Mesodermal cell (in vitro differentiated cells): Measurements from ENCODE around the gene BMP6.

Experiments used
- H3K27ac ChIP-seq: 2 replicates; pipeline ENCODE4 v1.7.0; 2013; ENCODE audit warnings: mild to moderate bottlenecking, low read depth, low read length, moderate library complexity; ENCODE audit not compliant: severe bottlenecking
- H3K36me3 ChIP-seq: 2 replicates; pipeline ENCODE4 v1.7.1; 2013; ENCODE audit warnings: mild to moderate bottlenecking, low read length, moderate library complexity; ENCODE audit not compliant: control insufficient read depth, insufficient read depth
- H3K4me1 ChIP-seq: one replicate; pipeline ENCODE4 v1.7.1; 2013; ENCODE audit warnings: mild to moderate bottlenecking, low read length; ENCODE audit not compliant: insufficient read depth, control insufficient read depth, poor library complexity, severe bottlenecking
- H3K4me3 ChIP-seq: 2 replicates; pipeline ENCODE4 v1.7.0; 2013; ENCODE audit warnings: low read length, control low read depth, mild to moderate bottlenecking; ENCODE audit not compliant: insufficient read depth, poor library complexity, severe bottlenecking; ENCODE audit errors: extremely low read depth
- H3K9me3 ChIP-seq: 2 replicates; pipeline ENCODE4 v1.7.1; 2013; ENCODE audit warnings: mild to moderate bottlenecking, low read length, moderate library complexity; ENCODE audit not compliant: control insufficient read depth
- WGBS, 2 experiments: methylation state at CpG; one replicate each; pipeline ENCODE4 v1.1.5; 2013; ENCODE audit warnings: missing lambda C conversion rate in 2 of 2; ENCODE audit not compliant: insufficient coverage in 2 of 2; 5-methylcytosine and 5-hydroxymethylcytosine counted together

The BMP6 gene

DNA sequence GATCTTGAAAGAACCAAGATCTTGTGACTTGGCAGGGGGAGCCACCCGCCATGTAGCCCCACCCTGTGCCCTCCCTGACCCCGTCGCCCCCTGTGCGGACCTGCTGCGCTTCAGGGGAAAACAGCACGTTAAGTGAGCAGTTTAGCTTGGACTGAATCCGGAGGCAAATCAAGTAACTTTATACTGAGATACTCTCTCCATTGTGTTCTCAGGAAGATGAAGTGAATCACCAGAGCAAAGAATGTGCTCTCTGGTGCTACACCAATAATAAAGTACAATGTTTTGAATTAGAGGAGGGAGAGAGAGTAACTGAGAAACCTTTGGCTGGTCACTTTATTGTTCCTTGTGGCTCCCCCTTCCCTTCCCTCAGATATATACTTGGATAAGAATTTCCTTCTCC, 101.2 kb downstream of the BMP6 start:
- Histone ChIP-seq H3K36me3 (peaks cover 22% of the 10 kb centered on the region), H3K9me3 (no peaks in the 10 kb centered on the region), H3K4me3 (no peak overlapping the region), H3K27ac (no peak overlapping the region), H3K4me1 (peaks cover 12% of the 10 kb centered on the region)
- 84 to 87% methylated on average over 5 of the region's 7 CpGs for WGBS, 2 experiments

DNA sequence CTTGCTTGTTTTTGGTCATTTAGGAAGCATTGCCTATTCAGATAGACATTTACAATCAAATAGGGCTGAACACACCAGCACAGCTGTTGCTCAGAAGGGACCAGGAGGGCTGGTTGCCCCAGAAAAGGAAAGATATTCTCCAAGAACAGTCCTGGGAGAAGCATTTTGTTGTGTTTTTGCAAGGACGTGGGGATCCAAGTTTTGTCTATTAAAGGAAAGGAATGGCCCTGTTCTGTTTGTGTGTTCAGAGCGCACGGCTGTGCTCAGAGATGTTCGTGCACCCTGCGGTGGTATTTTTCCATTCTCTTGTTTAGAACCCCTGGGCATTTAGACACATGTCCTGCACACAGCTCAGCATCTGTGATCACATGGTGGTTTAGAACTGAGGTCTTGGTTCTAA, 102.2 kb downstream of the BMP6 start:
- Histone ChIP-seq H3K4me1 (peaks cover 12% of the 10 kb centered on the region), H3K9me3 (no peaks in the 10 kb centered on the region), H3K27ac (no peak overlapping the region), H3K36me3 (peaks cover 22% of the 10 kb centered on the region), H3K4me3 (no peak overlapping the region)
- 87 to 92% methylated on average over 5 of the region's 5 CpGs for WGBS, 2 experiments

DNA sequence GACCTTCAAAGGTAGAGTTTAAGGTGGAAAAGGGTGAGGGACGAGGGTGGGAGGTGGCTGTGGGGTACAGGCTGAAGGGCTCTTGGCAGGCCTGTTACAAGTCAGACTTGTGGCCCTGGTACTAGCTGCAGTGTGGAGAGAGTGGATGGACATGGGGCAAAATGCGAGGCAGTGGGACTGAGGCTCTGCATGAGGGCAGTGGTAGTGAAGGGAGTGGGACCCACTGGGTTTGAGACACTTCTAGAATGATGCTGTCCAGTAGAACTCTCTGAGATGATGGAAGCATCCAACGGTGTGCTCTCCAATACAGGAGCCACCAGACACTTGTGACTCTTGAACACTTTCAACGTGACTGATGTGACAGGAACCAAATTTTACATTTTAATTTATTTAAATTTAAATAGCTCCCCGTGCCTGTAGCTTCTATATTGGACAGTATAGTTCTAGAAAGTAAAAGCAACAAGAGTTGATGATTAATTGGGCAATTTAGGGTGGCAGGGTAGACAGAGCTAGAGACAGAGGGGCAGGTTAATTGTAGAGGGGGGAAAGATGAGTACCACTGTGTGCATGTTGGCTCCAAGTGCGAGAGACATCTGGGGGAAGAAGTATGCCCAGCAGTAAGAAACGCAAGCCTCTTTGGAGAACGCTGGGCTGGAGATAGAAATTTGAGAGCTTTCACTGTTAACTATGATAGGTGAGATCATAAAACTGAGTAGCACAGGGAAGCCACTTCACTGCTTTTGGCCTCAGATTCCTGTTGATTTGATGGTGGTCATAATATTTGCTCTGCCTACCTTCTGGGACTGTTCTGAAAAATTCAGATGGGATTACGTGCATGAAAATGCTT, 107.2 kb downstream of the BMP6 start:
- no peaks in the 10 kb centered on the region for H3K9me3 ChIP-seq
- no peak overlapping the region for H3K27ac ChIP-seq
- no peaks in the 10 kb centered on the region for H3K4me1 ChIP-seq
- no peak overlapping the region for H3K4me3 ChIP-seq
- 90 to 98% methylated on average over 4 to 5 of the region's 9 CpGs for WGBS, 2 experiments
- H3K36me3 ChIP-seq, result peaks cover 22% of the 10 kb centered on the region

DNA sequence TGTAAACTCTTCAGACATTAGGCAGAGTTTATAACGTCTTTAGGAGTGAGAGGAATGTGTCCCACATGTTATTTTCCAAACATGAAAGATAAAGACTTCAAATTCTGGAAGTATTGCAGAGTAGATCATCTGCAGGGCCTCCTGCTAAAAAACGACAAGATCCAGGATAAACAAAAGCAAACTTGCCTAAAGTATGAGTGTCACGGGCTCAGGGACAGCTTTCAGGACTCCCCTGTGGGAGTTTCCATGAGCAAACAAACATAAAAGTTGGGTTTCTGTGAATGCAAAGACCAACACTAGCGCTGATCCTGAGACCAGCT, 107.8 kb downstream of the BMP6 start:
- Histone ChIP-seq H3K27ac (no peak overlapping the region), H3K4me3 (no peak overlapping the region), H3K9me3 (no peaks in the 10 kb centered on the region), H3K36me3 (peaks cover 22% of the 10 kb centered on the region), H3K4me1 (no peaks in the 10 kb centered on the region)
- WGBS, 2 experiments, result 80 to 95% methylated on average over 3 to 4 of the region's 4 CpGs

DNA sequence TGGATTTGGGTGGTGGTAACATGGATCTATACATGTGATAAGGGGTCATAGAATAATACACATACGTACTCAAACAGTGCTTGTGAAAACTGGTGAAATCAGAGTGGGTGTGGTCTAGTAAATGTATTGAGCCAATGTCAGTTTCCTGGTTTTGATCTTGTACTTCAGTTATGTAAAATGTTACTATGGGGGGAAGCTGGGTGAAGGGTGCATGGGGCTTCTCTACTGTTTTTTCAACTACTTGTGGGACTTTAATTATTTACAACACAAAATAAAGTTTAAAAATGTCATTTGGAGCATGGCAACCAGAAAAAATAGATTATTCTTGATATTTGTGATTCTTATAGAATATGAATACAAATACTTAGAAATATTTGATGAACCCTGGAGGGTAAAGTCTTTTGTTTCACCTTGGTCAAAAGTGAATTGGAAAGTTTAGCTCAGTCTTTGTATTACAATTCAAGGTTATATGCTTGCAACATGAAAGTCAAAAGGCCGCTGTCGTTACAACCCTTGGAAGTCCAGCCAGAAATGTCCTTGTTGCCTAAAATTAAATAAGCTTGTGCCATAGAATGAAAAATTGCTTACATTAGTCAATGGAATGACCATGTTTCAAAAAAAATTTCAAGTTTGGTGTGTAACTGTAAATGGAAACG, 110.6 kb downstream of the BMP6 start:
- 100% methylated on average over 2 to 3 of the region's 4 CpGs for WGBS, 2 experiments
- Histone ChIP-seq H3K36me3 (peaks cover 3% of the 10 kb centered on the region), H3K4me1 (no peaks in the 10 kb centered on the region), H3K9me3 (no peaks in the 10 kb centered on the region), H3K4me3 (no peak overlapping the region), H3K27ac (no peak overlapping the region)

DNA sequence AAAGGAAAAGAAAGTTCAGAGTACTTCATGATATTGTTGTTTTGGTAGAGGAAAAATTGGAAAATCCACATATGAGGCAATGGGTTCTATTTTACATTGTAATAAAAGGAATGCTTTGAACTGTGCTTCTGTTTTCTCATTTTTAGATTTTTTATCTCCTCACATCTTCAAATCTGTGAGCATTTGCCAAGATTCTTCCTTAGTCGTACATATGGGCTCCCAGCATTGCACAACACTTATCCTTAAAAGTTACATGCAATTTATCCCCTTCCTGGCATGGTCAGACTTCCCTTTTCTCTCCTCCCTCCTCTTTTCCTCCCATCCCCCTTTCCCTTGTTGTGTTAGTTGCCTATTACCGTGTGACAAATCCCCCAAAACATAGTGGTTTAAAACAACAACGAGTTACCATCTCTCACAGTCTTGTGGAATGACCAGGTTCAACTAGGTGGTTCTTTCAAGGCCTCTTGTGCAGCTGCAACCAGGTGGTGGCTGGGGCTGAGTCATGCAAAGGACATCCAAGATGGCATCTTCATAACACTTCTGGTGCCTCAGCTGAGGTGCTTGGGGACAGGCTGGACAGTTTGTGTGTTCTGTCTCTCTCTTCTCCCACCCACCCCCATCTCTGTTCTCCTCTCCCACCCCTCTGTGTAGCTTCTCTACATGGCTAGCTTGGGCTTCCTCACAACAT, 116.0 kb downstream of the BMP6 start:
- Histone ChIP-seq H3K4me3 (no peak overlapping the region), H3K36me3 (peaks cover 14% of the 10 kb centered on the region), H3K4me1 (no peaks in the 10 kb centered on the region), H3K9me3 (no peaks in the 10 kb centered on the region), H3K27ac (no peak overlapping the region)
- WGBS, 2 experiments, result 87 to 100% methylated on average over 1 to 3 of the region's 3 CpGs

DNA sequence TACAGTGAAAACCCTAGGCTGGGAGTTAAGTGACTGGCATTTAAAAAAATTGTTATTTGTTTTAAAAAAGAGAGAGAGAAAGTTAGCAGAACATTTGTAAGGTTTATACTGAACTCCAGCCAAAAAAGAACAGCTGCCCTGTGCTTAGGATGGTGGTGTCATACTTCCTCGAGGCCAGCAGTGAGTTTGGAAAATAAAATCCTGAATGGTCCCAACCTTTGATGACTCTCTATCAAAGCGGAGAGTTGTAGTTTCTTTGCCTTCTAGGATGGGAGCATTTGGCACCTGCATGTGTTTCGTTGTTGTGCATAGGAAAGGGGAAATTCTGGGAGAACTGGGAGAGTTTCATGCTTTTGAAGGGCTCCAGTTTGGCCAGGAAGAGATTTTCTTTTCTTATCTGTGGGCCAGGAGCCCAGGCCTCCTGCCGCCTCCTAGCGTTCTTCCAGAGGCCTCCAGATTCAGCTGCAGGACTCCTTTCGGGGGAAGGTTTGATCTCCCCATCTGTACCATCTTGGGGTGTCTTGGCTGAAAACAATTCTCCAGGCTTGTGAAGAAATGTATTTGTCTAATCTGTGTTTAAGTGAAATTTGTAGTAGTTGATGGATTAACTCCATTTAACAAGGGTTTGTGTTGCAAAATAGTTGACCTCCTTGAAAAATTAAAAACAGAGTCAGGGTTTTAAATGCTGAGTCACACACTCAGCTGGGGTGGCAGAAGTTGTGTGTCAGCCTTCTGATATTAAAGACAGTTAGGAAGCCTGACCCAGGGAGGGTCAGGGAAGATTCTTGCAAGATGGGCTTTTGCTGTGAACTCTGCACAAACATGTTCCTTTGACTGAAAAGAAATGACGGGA, 121.3 kb downstream of the BMP6 start:
- Histone ChIP-seq H3K4me3 (no peak overlapping the region), H3K4me1 (no peaks in the 10 kb centered on the region), H3K9me3 (peaks cover 11% of the 10 kb centered on the region), H3K27ac (peak overlapping the region; percentile 42), H3K36me3 (peaks cover 33% of the 10 kb centered on the region)
- 84 to 89% methylated on average over 5 to 6 of the region's 7 CpGs for WGBS, 2 experiments

DNA sequence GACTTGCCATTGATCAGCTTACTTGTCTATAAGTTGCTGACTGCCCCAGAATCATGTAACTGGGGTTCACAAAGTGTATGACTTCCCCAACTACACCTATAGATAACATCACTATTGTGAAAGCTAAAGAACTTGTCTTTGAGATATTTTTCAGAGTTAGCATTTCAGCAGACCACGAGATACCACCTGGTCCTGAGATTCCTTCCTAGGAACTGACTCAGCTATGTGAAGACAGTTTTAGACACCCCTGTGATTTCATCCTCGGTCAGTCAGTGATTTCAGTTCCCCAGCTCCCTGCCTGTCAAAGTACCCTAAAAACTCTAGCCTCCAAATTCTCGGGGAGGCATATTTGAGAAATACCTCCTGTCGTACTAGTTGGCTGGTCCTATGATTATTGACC, 122.3 kb downstream of the BMP6 start:
- WGBS, 2 experiments, result 78 to 95% methylated on average over 3 to 4 of the region's 4 CpGs

DNA sequence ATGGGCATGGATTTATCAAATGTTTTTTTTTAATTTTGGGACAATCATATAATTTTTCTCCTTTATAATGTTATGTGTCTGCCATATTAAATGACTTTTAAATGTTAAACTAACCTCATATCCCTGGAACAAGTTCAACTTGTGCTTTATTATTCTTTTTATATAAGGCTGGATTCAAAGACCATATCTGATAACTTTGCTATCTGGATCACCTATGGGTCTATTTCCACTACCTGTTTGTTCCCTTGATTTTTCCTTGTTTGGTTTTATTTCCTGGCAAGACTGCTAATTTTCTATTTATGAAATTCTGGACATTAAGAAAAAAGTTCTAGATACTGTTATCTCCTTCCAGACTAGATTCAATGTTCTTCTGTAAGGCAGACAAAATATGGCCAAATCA, 125.9 kb downstream of the BMP6 start:
- no peaks in the 10 kb centered on the region for H3K4me1 ChIP-seq
- peaks cover 27% of the 10 kb centered on the region for H3K36me3 ChIP-seq
- H3K9me3 ChIP-seq, result peaks cover 16% of the 10 kb centered on the region
- no peak overlapping the region for H3K4me3 ChIP-seq
- no peak overlapping the region for H3K27ac ChIP-seq

More for the DNA sequence above, 122.3 kb downstream of the BMP6 start:
- H3K4me1 ChIP-seq, result no peaks in the 10 kb centered on the region
- H3K27ac ChIP-seq, result no peak overlapping the region
- H3K9me3 ChIP-seq, result peaks cover 16% of the 10 kb centered on the region
- no peak overlapping the region for H3K4me3 ChIP-seq
- H3K36me3 ChIP-seq, result peaks cover 32% of the 10 kb centered on the region

DNA sequence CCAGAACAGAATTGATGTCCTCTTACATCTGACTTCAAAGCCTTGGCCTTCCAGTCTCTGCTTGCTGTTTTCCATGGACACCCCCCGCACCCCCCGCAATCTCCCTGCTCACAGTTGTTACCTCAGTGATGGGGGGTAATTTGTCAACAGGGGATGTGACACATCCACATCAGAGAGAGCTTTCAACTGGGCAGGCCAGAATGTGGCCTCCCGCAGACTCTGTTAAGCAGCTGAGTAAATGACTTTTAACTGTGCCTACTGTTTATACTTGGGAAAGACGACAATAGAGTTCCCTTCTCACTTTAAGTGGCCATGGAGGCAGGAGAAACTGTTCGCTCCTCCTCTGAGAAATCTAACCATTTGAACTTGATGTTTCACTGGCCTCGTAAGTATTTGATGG, 133.7 kb downstream of the BMP6 start:
- Histone ChIP-seq H3K4me1 (no peaks in the 10 kb centered on the region), H3K4me3 (no peak overlapping the region), H3K27ac (no peak overlapping the region), H3K36me3 (peaks cover 24% of the 10 kb centered on the region), H3K9me3 (no peaks in the 10 kb centered on the region)
- 52 to 77% methylated on average over 3 to 4 of the region's 6 CpGs for WGBS, 2 experiments
